ENCODE results near the gene NDEL1. TPM values are rescaled to one million over a fixed set of nuclear protein-coding genes. Genes with fewer than 3 reads are reported as not detected.

NDEL1 gene
- total RNA-seq (2022; extraction: Qiagen RNA extraction) = 64.5 to 74.7 TPM (median 68.3 TPM) in 5 replicates

GRCh38 chr17:8435245-8436168, at the start of gene NDEL1:
TSS of gene NDEL1 (plus strand) at chr17:8435884. CDS start at chr17:8444272, 8,388 bp downstream.

GRCh38 chr17:8397636-8398035, 38.0 kb upstream of the NDEL1 start, which contains the start of gene RNF222:
TSS of gene RNF222 (minus strand) at chr17:8397827. CDS start at chr17:8393461, 4,366 bp downstream.

Other genes with a start within 250 kb of the NDEL1 start
- 6.1 to 8.1 TPM (median 7.6 TPM) in 5 replicates for gene BORCS6, start 245.7 kb upstream of the NDEL1 start, total RNA-seq (2022; extraction: Qiagen RNA extraction)
- gene AURKB, start 225.3 kb upstream of the NDEL1 start, total RNA-seq (2022; extraction: Qiagen RNA extraction) = 134 to 149 TPM (median 142 TPM) in 5 replicates
- 8.5 to 18.3 TPM (median 15.1 TPM) in 5 replicates for gene CTC1, start 187.8 kb upstream of the NDEL1 start, total RNA-seq (2022; extraction: Qiagen RNA extraction)
- gene PFAS, start 186.6 kb upstream of the NDEL1 start, total RNA-seq (2022; extraction: Qiagen RNA extraction) = 30.9 to 53.2 TPM (median 52.5 TPM) in 5 replicates
- gene RANGRF, start 147.2 kb upstream of the NDEL1 start, total RNA-seq (2022; extraction: Qiagen RNA extraction) = 36.2 to 45.0 TPM (median 43.4 TPM) in 5 replicates
- 5.1 to 8.2 TPM (median 7.5 TPM) in 5 replicates for gene SLC25A35, start 140.5 kb upstream of the NDEL1 start, total RNA-seq (2022; extraction: Qiagen RNA extraction)
- gene ARHGEF15, start 125.6 kb upstream of the NDEL1 start, total RNA-seq (2022; extraction: Qiagen RNA extraction) = not detected in 5 replicates
- not detected in 5 replicates for gene ODF4, start 96.0 kb upstream of the NDEL1 start, total RNA-seq (2022; extraction: Qiagen RNA extraction)
- 3,442 to 4,694 TPM (median 3,587 TPM) in 5 replicates for gene RPL26, start 52.7 kb upstream of the NDEL1 start, total RNA-seq (2022; extraction: Qiagen RNA extraction)
- not detected in 5 replicates for gene RNF222, start 38.1 kb upstream of the NDEL1 start, total RNA-seq (2022; extraction: Qiagen RNA extraction)
- gene MYH10, start 194.8 kb downstream of the NDEL1 start, total RNA-seq (2022; extraction: Qiagen RNA extraction) = 16.4 to 25.5 TPM (median 24.5 TPM) in 5 replicates

All from A549 treated with dexamethasone at 1 μM for 4 hours (cell line).